Upper lobe of right lung (tissue), 1 donor: ENCODE results near the gene VWF. TPM values are rescaled to one million over a fixed set of nuclear protein-coding genes. Genes with fewer than 3 reads are reported as not detected.
A peak's percentile ranks its signal among the peaks of the same experiment; 100 is the strongest.

ENCODE experiments used
- ATAC-seq: fragments of 200-7000 bp; cut with Tn5 transposase; one replicate; pipeline ENCODE4 v1.9.1; 2020; ENCODE audit warnings: mild to moderate bottlenecking, moderate library complexity
- DNase-seq: peaks from one replicate; pipeline ENCODE4 v3.0.0-alpha.2; 2020
- H3K27ac ChIP-seq: fragments of 200-600 bp; one replicate; pipeline ENCODE4 v1.8.0; 2022
- H3K27me3 ChIP-seq: fragments of 200-600 bp; one replicate; pipeline ENCODE4 v1.8.0; 2022; ENCODE audit warnings: mild to moderate bottlenecking
- H3K36me3 ChIP-seq: fragments of 200-600 bp; one replicate; pipeline ENCODE4 v1.8.0; 2022
- H3K4me1 ChIP-seq: fragments of 200-600 bp; one replicate; pipeline ENCODE4 v1.8.0; 2022
- H3K4me3 ChIP-seq: fragments of 200-600 bp; one replicate; pipeline ENCODE4 v1.8.0; 2022; ENCODE audit warnings: mild to moderate bottlenecking
- H3K9me3 ChIP-seq: fragments of 200-600 bp; one replicate; pipeline ENCODE4 v1.8.0; 2022
- intact Hi-C: fragments of 100-400 bp; cut with DNase I; formaldehyde crosslinking; loops from one replicate; pipeline ENCODE4 v1.11.0; 2022
- total RNA-seq: library from RNA; stranded (reverse); fragmentation: NEBNext Ultra II Directional; extraction: Animal tissue kit (Norgen Biotek cat#: 25700); gene quantifications from one replicate; pipeline ENCODE4 v1.2.1, GENCODE V29; 2021
- TF ChIP-seq, protein P1 (sequence below): fragments of 200-600 bp; IDR thresholded peaks from one replicate; pipeline ENCODE4 v1.8.0; 2022; ENCODE audit warnings: antibody characterized with exemption
- donor health status: DM: no; HTN: yes; CAD: no; lungs with severe emphysema.

The VWF gene
- total RNA-seq, 1 donor from 2014 or later, result 729 TPM

DNA sequence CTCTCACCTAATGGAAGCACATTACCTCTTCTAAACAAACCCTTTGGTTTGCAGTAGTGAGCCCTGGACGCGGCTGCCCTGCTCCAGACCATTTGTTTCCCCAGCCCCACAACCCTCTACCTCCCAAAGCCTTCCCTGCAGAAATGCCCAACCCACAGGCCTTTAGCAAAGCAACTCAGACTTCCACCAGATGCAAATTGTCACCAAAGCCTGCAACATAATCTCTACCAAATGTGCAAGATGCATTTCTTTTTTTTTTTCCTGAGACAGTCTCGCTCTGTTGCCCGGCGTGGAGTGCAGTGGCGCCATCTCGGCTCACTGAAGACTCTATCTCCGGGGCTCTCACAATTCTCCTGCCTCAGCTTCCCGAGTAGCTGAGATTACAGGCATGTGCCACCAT is 56.2 kb downstream of the VWF start:
- ATAC-seq, result no peak

DNA sequence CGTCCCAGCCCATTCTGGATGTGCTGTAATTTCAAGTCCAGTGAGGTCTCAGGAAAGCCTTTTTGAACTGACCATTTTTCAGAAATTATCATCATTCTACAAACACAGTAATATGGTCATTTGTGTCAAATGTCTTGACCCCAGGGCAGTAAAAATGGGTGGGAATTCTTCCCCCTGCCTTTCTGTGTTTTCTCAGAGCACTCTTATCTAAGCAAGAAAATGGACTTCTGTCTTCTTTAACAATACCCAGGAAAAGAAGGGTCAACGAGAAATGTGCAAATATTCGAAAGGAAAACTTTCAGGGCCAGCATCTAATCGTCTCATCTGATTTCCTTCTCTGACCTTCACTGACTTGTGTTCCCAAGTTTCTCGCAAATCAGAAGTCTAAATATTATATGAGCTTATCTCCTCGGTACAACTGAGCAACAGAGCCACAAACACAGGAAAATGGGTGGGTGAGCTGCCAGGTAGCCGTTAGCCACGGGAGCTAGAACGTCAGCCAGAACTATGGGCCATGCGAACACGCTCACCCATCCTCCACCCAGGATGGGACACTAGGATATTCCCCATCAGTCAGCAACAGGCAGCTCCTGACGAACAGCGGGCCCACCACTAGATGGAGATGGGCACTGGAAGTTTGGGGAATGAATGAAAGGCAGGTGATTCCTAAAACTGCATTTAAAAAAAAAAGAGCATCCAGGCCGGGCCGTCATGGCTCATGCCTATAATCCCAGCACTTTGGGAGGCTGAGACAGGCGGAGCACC is 57.1 kb downstream of the VWF start:
- Histone ChIP-seq H3K27me3 (no peaks in the 10 kb centered on the region), H3K4me3 (no peak overlapping the region), H3K4me1 (peaks cover 17% of the 10 kb centered on the region), H3K27ac (no peak overlapping the region), H3K9me3 (no peaks in the 10 kb centered on the region), H3K36me3 (no peaks in the 10 kb centered on the region)
- intact Hi-C loops, result loop anchor here (5.0 to 10.0 kb wide), 2 partner anchors 57 to 215 kb away; partner anchors contain the start of gene VWF
- TF ChIP-seq, protein P1, sequence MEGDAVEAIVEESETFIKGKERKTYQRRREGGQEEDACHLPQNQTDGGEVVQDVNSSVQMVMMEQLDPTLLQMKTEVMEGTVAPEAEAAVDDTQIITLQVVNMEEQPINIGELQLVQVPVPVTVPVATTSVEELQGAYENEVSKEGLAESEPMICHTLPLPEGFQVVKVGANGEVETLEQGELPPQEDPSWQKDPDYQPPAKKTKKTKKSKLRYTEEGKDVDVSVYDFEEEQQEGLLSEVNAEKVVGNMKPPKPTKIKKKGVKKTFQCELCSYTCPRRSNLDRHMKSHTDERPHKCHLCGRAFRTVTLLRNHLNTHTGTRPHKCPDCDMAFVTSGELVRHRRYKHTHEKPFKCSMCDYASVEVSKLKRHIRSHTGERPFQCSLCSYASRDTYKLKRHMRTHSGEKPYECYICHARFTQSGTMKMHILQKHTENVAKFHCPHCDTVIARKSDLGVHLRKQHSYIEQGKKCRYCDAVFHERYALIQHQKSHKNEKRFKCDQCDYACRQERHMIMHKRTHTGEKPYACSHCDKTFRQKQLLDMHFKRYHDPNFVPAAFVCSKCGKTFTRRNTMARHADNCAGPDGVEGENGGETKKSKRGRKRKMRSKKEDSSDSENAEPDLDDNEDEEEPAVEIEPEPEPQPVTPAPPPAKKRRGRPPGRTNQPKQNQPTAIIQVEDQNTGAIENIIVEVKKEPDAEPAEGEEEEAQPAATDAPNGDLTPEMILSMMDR, result peak; percentile 27
- DNase-seq, result no peak
- peak; percentile 8 for ATAC-seq

More for the DNA sequence above, 56.2 kb downstream of the VWF start:
- TF ChIP-seq, protein P1, result no peak
- Histone ChIP-seq H3K27ac (no peak overlapping the region), H3K27me3 (no peaks in the 10 kb centered on the region), H3K9me3 (no peaks in the 10 kb centered on the region), H3K4me1 (peaks cover 21% of the 10 kb centered on the region), H3K36me3 (no peaks in the 10 kb centered on the region), H3K4me3 (no peak overlapping the region)
- intact Hi-C loops, result loop anchor here (5.0 to 10.0 kb wide), 2 partner anchors 57 to 214 kb away; partner anchors contain the start of gene VWF
- DNase-seq, result no peak

DNA sequence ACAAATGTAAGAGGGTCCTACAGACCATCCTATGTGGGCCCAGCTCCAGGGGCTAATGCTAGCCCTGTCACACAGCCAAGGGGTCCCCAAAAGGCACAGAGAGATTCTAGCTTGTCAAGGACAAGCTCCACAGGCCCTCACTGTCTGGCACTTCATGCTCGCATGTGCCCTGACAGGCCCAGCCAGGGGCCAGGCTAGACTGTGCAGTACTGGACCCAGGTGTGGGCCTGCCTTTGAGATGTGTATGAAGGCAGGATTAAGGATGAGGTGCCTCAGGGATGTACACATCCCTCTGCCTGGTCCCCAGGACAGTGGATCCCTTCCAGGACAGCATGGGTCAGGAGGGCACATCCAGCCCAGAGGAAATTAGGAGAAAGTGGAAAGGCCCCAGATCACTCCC is 57.8 kb downstream of the VWF start:
- ATAC-seq (no peak), DNase-seq (no peak)
- peaks cover 22% of the 10 kb centered on the region for H3K4me1 ChIP-seq
- peaks cover 5% of the 10 kb centered on the region for H3K36me3 ChIP-seq
- H3K27me3 ChIP-seq, result no peaks in the 10 kb centered on the region
- no peak overlapping the region for H3K27ac ChIP-seq
- no peaks in the 10 kb centered on the region for H3K9me3 ChIP-seq
- TF ChIP-seq, protein P1, result no peak
- intact Hi-C loops, result loop anchor here (5.0 to 10.0 kb wide), 2 partner anchors 58 to 216 kb away; partner anchors contain the start of gene VWF
- no peak overlapping the region for H3K4me3 ChIP-seq

DNA sequence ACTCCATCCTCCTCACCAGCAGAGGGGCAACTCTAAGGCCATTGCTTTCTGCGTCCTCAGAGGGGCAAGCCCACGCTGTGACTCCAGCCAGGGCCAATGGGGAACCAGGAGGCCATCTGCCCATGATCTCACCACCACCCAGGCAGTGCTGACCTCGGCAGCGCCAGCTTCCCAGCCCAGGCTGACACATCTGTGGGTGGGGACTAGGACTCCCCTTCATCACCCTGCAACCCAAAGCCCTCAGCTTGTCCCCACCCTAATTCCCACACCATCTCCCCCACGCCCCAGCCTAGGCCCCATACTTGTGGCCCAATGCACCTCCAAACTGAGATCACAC is 58.6 kb downstream of the VWF start:
- peaks cover 8% of the 10 kb centered on the region for H3K36me3 ChIP-seq
- no peaks in the 10 kb centered on the region for H3K9me3 ChIP-seq
- H3K27ac ChIP-seq, result no peak overlapping the region
- intact Hi-C loops, result loop anchor here (5.0 to 10.0 kb wide), 2 partner anchors 59 to 216 kb away; partner anchors contain the start of gene VWF
- no peak for DNase-seq
- TF ChIP-seq, protein P1, result no peak
- no peaks in the 10 kb centered on the region for H3K27me3 ChIP-seq
- H3K4me1 ChIP-seq, result peaks cover 27% of the 10 kb centered on the region
- peak; percentile 54 for ATAC-seq
- no peak overlapping the region for H3K4me3 ChIP-seq

DNA sequence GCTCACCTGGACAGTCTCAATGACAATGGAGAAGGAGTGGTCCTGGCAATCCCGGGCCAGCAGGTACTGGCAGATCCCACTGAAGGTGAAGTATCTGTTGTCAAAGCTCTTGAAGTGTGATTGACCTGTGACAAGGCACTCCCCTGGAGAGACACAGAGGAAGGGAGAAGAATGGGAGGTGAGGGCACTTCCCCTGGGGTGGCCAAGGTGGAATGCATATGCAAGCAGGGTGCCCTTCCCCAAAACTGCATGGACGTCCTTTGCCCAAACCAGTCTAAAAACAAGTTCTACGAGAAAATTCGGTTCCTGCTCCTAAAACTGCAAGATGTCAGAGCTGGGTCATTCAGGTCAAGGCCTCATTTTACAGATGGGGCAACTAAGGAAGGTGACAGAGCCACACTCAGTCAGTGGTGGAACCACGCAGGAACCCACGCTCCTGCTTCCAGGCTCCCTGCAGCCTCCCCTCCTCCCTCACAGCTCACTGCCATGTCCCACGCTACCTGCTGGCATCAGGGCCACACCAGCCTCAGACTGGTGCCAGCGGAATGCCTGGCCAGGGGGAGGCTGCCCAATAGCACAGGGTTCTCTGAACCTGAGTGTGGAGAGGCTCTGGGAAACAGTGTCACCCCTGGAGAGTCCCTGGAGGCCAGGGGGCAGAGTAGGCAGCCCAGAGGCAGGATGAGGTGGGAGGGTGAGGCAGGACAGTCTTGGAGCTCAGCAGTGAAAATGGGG is 59.2 kb downstream of the VWF start:
- no peaks in the 10 kb centered on the region for H3K9me3 ChIP-seq
- H3K4me3 ChIP-seq, result no peak overlapping the region
- H3K36me3 ChIP-seq, result peaks cover 9% of the 10 kb centered on the region
- H3K4me1 ChIP-seq, result peaks cover 25% of the 10 kb centered on the region
- TF ChIP-seq, protein P1, result no peak
- ATAC-seq (no peak), DNase-seq (no peak)
- intact Hi-C loops, result loop anchor here (5.0 to 10.0 kb wide), 2 partner anchors 60 to 217 kb away; partner anchors contain the start of gene VWF
- H3K27me3 ChIP-seq, result no peaks in the 10 kb centered on the region
- H3K27ac ChIP-seq, result no peak overlapping the region
